ENCODE data around the gene FYN. TPM values are rescaled to one million over a fixed set of nuclear protein-coding genes. Genes with fewer than 3 reads are reported as not detected.

FYN gene
- polyA plus RNA-seq (2011; rRNA removed): 43.4 and 55.1 TPM in 2 replicates
- polyA minus RNA-seq (2011; rRNA and poly(A)+ RNA removed): 39.2 and 53.0 TPM in 2 replicates

GRCh38 chr6:111873178-111874024 lies at the start of gene FYN:
TSS of gene FYN (minus strand) at chr6:111873452. CDS start at chr6:111720051, 153,401 bp downstream.
- ChIA-PET POLR2A (no interaction called here), CTCF (interaction anchor here (0.7 to 1.1 kb wide), 9 partner anchors 25 to 171 kb away, joined by 3 to 5 read pairs (median 4); no protein-coding TSS in a partner anchor)
- Histone ChIP-seq H3K4me3 (ENCODE audit: low read depth, low read length) (peak within 1 kb of the TSS; percentile 75), H3K36me3 (ENCODE audit: control insufficient read depth, insufficient read depth, low read length) (no peaks in the 10 kb centered on the region), H3K27me3 (ENCODE audit: control insufficient read depth, insufficient read depth, low read length) (no peaks in the 10 kb centered on the region)
- peak; percentile 38 for TF ChIP-seq CTCF (IDR thresholded peaks at IDR 0.05; ENCODE audit: insufficient read depth, low read depth, low read length)
- DNase-seq (ENCODE audit: low read depth): peak; percentile 70

GRCh38 chr6:111922454-111923297 lies 49.4 kb upstream of the FYN start:
- ChIA-PET CTCF (no interaction called here), POLR2A (no interaction called here)
- no peak overlapping the region for H3K4me3 ChIP-seq (ENCODE audit: low read depth, low read length)
- no peaks in the 10 kb centered on the region for H3K27me3 ChIP-seq (ENCODE audit: control insufficient read depth, insufficient read depth, low read length)
- no peaks in the 10 kb centered on the region for H3K36me3 ChIP-seq (ENCODE audit: control insufficient read depth, insufficient read depth, low read length)
- DNase-seq (ENCODE audit: low read depth): no peak
- TF ChIP-seq CTCF (IDR thresholded peaks at IDR 0.05; ENCODE audit: insufficient read depth, low read depth, low read length): no peak

- ChIA-PET CTCF (no interaction called here), POLR2A (no interaction called here)
- H3K27me3 ChIP-seq (ENCODE audit: control insufficient read depth, insufficient read depth, low read length): no peaks in the 10 kb centered on the region
- TF ChIP-seq CTCF (IDR thresholded peaks at IDR 0.05; ENCODE audit: insufficient read depth, low read depth, low read length): no peak
- H3K36me3 ChIP-seq (ENCODE audit: control insufficient read depth, insufficient read depth, low read length): no peaks in the 10 kb centered on the region
- H3K4me3 ChIP-seq (ENCODE audit: low read depth, low read length): no peak overlapping the region
- DNase-seq (ENCODE audit: low read depth): no peak
Observed at GRCh38 chr6:111921103-111921502, 47.9 kb upstream of the FYN start.

- CTCF ChIA-PET: no interaction called here
- H3K4me3 ChIP-seq (ENCODE audit: low read depth, low read length): no peak overlapping the region
- H3K27me3 ChIP-seq (ENCODE audit: control insufficient read depth, insufficient read depth, low read length): no peaks in the 10 kb centered on the region
- no peaks in the 10 kb centered on the region for H3K36me3 ChIP-seq (ENCODE audit: control insufficient read depth, insufficient read depth, low read length)
- no peak for DNase-seq (ENCODE audit: low read depth)
- TF ChIP-seq CTCF (IDR thresholded peaks at IDR 0.05; ENCODE audit: insufficient read depth, low read depth, low read length): no peak
- POLR2A ChIA-PET: no interaction called here
Observed at GRCh38 chr6:111920578-111920977, 47.3 kb upstream of the FYN start.

- ChIA-PET POLR2A (no interaction called here), CTCF (no interaction called here)
- Histone ChIP-seq H3K27me3 (ENCODE audit: control insufficient read depth, insufficient read depth, low read length) (no peaks in the 10 kb centered on the region), H3K4me3 (ENCODE audit: low read depth, low read length) (no peak overlapping the region), H3K36me3 (ENCODE audit: control insufficient read depth, insufficient read depth, low read length) (no peaks in the 10 kb centered on the region)
- TF ChIP-seq CTCF (IDR thresholded peaks at IDR 0.05; ENCODE audit: insufficient read depth, low read depth, low read length): no peak
- DNase-seq (ENCODE audit: low read depth): no peak
Observed at GRCh38 chr6:111918825-111919224, 45.6 kb upstream of the FYN start.

Measured in BJ (cell line).